ENCODE results near the gene KLRC3.
"Not testable (repeated sequence)": the region's sequence is repeated elsewhere in the genome, so short reads cannot be mapped to it uniquely, and the experiment has no call there.

The KLRC3 gene

DNA sequence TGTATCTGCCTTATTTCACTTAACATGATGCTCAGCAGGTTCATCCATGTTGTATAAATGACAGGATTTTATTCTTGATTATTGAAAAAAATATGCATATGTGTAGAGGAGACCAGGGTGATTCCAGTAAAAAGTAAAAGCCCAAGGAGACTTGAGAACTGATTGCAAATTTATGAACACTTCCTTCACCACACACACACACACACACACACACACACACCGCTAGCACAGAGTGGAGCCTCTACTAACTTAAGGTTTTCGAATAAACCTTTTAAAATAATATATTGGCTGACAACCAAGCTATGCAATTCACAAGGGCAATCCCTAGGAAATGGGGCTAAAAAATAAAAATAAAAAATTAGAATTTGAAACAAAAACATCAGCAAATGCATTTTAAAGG, 22.2 kb downstream of the KLRC3 start:
- no peak for DNase-seq (ENCODE audit: low read depth)

GRCh38 chr12:10397296-10397695, 23.1 kb downstream of the KLRC3 start:
- DNase-seq (ENCODE audit: low read depth): no peak

DNA sequence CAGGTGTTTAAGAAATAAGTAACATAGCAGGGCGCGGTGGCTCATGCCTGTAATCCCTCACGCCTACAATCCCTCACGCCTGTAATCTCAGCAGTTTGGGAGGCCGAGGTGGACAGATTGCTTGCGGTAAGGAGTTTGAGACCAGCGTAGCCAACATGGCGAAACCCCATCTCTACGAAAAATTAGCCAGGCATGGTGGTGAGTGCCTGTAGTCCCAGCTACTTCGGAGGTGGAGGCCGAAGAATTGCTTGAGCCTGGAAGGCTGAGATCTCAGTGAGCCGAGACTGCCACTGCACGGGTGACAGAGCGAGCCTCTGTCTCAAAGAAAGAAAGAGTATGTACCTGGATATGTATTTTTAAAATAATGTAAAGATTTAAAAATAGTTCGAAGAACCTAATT, 24.2 kb downstream of the KLRC3 start:
- DNase-seq (ENCODE audit: low read depth): not testable (repeated sequence)

DNA sequence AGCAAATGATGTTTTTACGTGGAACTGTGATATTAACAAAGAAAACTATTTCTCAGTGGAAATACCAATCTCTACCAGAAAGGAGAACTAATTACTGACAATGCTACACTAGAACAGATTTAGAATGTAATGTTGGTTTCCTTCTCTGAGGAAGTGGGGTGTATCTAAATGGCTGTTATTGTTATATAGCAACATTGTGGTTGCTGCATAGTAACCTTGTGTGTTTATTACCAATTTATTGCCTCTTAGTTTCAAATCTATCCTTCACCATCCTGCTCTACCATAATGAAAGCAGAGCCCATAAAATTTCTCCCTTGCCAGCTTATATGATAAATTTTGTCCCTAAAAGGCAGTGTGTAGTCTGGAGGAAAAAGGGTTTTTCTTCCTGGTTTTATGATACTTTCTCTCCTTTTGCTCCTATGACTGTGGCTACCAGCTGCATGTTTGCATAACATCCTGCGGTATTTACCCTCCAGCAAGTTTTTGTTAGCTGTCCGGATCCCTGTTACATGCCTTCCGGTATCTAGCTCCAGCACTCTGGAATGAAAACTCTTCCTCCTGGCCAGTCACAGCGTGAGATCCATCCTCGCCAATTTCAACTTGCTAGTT, 24.9 kb downstream of the KLRC3 start:
- peak; percentile 85 for DNase-seq (ENCODE audit: low read depth)

- DNase-seq (ENCODE audit: low read depth): not testable (repeated sequence)
Measured at GRCh38 chr12:10394531-10395152, 25.8 kb downstream of the KLRC3 start.

- no peak for DNase-seq (ENCODE audit: low read depth)
Measured at GRCh38 chr12:10393291-10393690, 27.1 kb downstream of the KLRC3 start.

GRCh38 chr12:10392394-10392930, 27.9 kb downstream of the KLRC3 start:
- peak; percentile 92 for DNase-seq (ENCODE audit: low read depth)

- not testable (repeated sequence) for DNase-seq (ENCODE audit: low read depth)
Measured at GRCh38 chr12:10390991-10391390, 29.4 kb downstream of the KLRC3 start.

GRCh38 chr12:10389904-10390303, 30.5 kb downstream of the KLRC3 start, which contains the start of gene KLRK1:
Gene KLRK1, minus strand, starts transcription at chr12:10390041. Its CDS starts 1,231 bp downstream, at chr12:10388810.
- DNase-seq (ENCODE audit: low read depth): no peak

GRCh38 chr12:10388624-10389413, 31.6 kb downstream of the KLRC3 start:
- DNase-seq (ENCODE audit: low read depth): no peak

GRCh38 chr12:10387498-10387897, 32.9 kb downstream of the KLRC3 start:
- DNase-seq (ENCODE audit: low read depth): not testable (repeated sequence)

DNA sequence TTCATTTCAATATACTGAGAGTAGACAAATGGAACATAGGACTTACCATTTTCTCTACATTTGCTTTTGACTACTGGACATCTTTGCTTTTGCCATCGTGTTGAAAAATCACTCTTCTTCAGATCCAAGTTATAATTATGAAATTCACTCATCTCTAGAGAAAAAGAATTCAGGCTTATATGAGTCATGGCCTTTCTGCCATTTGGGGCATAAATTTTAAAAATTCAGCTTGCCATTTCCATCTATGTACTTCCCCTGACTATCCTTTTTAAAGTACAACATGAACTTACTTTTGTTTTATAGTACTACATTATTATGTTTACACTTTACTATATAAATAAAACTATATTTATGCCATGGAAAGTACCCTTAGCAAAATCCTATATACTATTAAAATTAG, 33.5 kb downstream of the KLRC3 start:
- no peak for DNase-seq (ENCODE audit: low read depth)

DNA sequence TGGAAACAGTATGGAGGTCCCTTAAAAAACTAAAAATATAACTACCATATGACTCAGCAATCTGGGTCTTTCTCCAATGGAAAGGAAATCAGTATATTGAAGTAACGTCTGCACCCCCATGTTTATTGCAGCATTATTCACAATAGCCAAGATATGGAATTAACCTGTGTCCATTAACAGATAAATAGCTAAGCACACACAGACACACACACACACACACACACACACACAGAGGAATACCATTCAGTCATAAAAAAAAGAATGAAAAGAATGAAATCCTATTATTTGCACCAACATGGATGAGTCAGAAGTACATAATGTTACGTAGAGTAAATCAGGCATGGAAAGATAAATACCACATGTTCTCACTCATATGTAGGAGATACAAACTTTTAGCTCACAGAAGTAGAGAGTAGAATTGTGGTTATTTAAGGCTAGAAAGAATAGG, 35.2 kb downstream of the KLRC3 start:
- DNase-seq (ENCODE audit: low read depth): peak; percentile 52

- no peak for DNase-seq (ENCODE audit: low read depth)
Measured at GRCh38 chr12:10384191-10384590, 36.2 kb downstream of the KLRC3 start.

GRCh38 chr12:10381928-10382628, 38.3 kb downstream of the KLRC3 start:
- DNase-seq (ENCODE audit: low read depth): no peak

DNA sequence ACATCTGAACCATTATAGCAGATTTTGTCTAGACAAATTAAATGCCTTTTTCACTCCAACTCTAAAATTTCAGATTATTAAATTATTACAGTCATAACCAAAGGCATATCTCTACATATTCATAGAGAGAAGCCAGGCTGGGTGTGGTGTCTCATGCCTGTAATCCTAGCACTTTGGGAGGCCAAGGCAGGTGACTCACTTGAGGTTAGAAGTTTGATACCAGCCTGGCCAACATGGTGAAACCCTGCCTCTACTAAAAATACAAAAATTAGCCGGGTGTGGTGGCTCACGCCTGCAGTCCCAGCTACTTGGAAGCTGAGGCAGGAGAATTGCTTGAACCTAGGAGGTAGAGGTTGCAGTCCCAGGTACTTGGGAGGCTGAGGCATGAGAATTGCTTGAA, 41.7 kb downstream of the KLRC3 start:
- not testable (repeated sequence) for DNase-seq (ENCODE audit: low read depth)

DNA sequence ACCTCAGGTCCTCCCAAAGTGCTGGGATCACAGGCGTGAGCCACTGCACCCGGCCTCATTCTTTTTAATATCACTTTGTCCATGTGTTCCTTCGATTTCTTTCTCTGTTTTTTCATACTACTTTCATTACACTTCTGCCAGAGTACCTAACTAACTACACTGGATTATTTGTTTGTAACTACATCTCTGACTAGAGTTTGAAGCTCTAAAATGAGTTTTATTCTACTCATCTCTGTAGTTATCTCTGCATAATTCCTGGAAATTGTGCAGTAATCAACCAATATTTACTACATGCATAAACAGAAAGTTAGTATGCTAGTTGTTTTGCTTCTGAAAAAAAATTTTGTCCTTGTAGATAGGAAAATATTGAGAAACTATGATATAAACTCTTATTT, 45.8 kb downstream of the KLRC3 start:
- DNase-seq (ENCODE audit: low read depth): no peak

DNA sequence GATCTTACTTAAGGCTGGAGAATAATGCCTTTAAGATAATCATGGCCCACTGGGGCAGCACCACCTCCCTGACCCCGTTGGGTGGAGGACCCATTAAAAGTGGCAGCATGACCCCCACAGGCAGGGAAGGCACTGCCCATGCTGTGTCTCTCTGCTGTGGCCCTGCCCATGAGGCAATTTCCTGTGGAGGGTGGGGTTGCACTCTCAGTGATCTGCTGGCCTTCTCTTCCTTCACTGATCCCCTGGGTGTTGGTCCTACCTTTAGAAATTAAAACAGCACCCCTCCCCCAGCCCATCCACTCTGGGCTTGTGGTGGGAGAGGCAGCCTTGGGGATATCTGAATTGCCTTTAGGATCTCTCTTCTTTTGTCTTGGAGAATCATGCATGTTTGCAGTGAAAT, 47.8 kb downstream of the KLRC3 start:
- no peak for DNase-seq (ENCODE audit: low read depth)

- not testable (repeated sequence) for DNase-seq (ENCODE audit: low read depth)
Measured at GRCh38 chr12:10371893-10372535, 48.4 kb downstream of the KLRC3 start.

DNA sequence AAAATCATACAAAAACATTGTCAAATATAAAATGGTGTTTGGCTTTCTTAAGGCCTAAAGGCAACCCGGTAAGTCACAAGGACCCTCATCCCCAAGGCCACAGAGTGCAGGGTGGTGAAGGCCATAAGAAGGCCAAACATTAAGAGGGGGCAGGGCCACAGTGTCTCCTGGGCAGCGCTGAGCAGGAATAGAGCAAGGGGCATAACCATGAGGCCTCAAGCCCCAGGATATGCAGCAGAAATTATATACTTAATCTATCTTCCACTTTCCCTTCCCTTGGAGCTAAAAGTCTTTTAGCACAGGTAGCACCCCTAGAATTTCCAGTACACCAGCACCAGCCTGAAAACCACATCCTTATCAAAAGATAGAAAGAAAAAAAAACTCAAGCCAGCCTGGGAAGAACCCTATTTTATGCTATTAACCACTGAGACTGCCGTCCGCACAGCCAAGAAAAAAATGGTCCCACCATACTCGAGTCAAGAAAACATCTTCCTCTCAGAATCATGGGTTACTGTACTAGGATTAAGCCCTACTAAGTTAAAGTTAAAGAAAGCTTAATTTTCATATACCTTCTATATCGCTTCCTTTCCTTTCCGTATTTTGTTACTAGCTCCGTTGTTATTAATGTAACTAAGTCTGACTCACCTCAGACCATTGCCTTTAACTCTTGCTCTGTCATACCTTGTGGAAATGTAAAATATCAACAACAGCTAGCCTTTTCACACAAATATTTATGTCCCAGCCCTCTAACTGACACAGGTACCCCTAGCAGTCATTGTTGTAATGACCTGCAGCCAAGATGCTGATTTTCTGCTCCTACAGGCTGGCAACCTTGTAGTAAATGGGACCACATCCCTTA, 50.6 kb downstream of the KLRC3 start:
- no peak for DNase-seq (ENCODE audit: low read depth)
